Fibroblast of skin of abdomen (primary cell): ENCODE results near the gene CLDN11. TPM values are rescaled to one million over a fixed set of nuclear protein-coding genes. Genes with fewer than 3 reads are reported as not detected.

Source experiments
- DNase-seq: peaks from one replicate; pipeline ENCODE4 v3.0.0-alpha.2; 2013
- polyA plus RNA-seq, 2 experiments: library from polyadenylated mRNA; unstranded; fragments of 120-200 nt; gene quantifications; one replicate each; pipeline ENCODE4 v1.2.1, GENCODE V29; 2013; ENCODE audit not compliant: insufficient read length in 2 of 2

Gene CLDN11
- polyA plus RNA-seq (2013, experiment 1 of 2; ENCODE audit: insufficient read length): 427 TPM
- polyA plus RNA-seq (2013, experiment 2 of 2; ENCODE audit: insufficient read length): 417 TPM

GRCh38 chr3:170418422-170419398 is at the start of gene CLDN11:
TSS of gene CLDN11 (plus strand) at chr3:170418868. CDS start at chr3:170419067, 199 bp downstream.
- peak; percentile 85 for DNase-seq

GRCh38 chr3:170368921-170369320 is 49.7 kb upstream of the CLDN11 start:
- no peak for DNase-seq

GRCh38 chr3:170372190-170372879 is 46.3 kb upstream of the CLDN11 start:
- no peak for DNase-seq

GRCh38 chr3:170383567-170383966 is 35.1 kb upstream of the CLDN11 start:
- peak; percentile 43 for DNase-seq

- DNase-seq: no peak
These were observed 32.2 kb upstream of the CLDN11 start for GRCh38 chr3:170386468-170386867.

GRCh38 chr3:170387950-170388349 is 30.7 kb upstream of the CLDN11 start:
- DNase-seq: peak; percentile 33

GRCh38 chr3:170391108-170391507 is 27.6 kb upstream of the CLDN11 start:
- no peak for DNase-seq

GRCh38 chr3:170397685-170398084 is 21.0 kb upstream of the CLDN11 start:
- no peak for DNase-seq

GRCh38 chr3:170405101-170405500 is 13.6 kb upstream of the CLDN11 start:
- DNase-seq: no peak

GRCh38 chr3:170410428-170411029 is 8.1 kb upstream of the CLDN11 start:
- peak; percentile 34 for DNase-seq

GRCh38 chr3:170413291-170413690 is 5.4 kb upstream of the CLDN11 start:
- no peak for DNase-seq

- peak; percentile 97 for DNase-seq
These were observed 4.4 kb upstream of the CLDN11 start for GRCh38 chr3:170414202-170414663.

GRCh38 chr3:170417090-170417489 is 1.6 kb upstream of the CLDN11 start:
- no peak for DNase-seq

- peak; percentile 61 for DNase-seq
These were observed 954 bp downstream of the CLDN11 start for GRCh38 chr3:170419557-170420087.

GRCh38 chr3:170420307-170420821 is 1.7 kb downstream of the CLDN11 start:
- DNase-seq: peak; percentile 57

- no peak for DNase-seq
These were observed 2.5 kb downstream of the CLDN11 start for GRCh38 chr3:170421111-170421641.

GRCh38 chr3:170421758-170422157 is 3.1 kb downstream of the CLDN11 start:
- no peak for DNase-seq

- DNase-seq: no peak
These were observed 4.4 kb downstream of the CLDN11 start for GRCh38 chr3:170423001-170423615.

GRCh38 chr3:170424879-170425278 is 6.2 kb downstream of the CLDN11 start:
- DNase-seq: no peak

GRCh38 chr3:170425491-170426239 is 7.0 kb downstream of the CLDN11 start:
- no peak for DNase-seq
